GM23338 (cell line): ENCODE results near the gene MFSD2B.

Experiments used
- CREB1 ChIP-seq: fragments of 250-450 bp; sonication (Bioruptor Pico); IDR thresholded peaks from 2 replicates; pipeline ENCODE4 v1.5.0; 2020; ENCODE audit warnings: low read depth, mild to moderate bottlenecking, moderate library complexity
- CTCF ChIP-seq, 2 experiments: fragments of 200-600 bp in 1 of 2; sonication (generic) in 1 of 2; conservative IDR thresholded peaks; 2 replicates each; pipeline versions ENCODE4 v1.5.1 to v1.6.1; 2016 to 2017; ENCODE audit warnings: antibody characterized with exemption in 2 of 2, low read depth in 2 of 2, mild to moderate bottlenecking in 2 of 2, moderate library complexity in 1 of 2
- ETS1 ChIP-seq: IDR thresholded peaks from 2 replicates; pipeline ENCODE4 v1.6.1; 2016; ENCODE audit warnings: antibody characterized with exemption
- EZH2 ChIP-seq: fragments of 200-600 bp; sonication (generic); IDR thresholded peaks from one replicate; pipeline ENCODE4 v1.8.0; 2017; ENCODE audit warnings: antibody characterized with exemption, mild to moderate bottlenecking, low read depth; ENCODE audit not compliant: unreplicated experiment
- EZH2phosphoT487 ChIP-seq: fragments of 200-600 bp; sonication (generic); IDR thresholded peaks from one replicate; pipeline ENCODE4 v1.8.1; 2018; ENCODE audit warnings: antibody characterized with exemption; ENCODE audit not compliant: unreplicated experiment
- NANOG ChIP-seq: IDR thresholded peaks from 2 replicates; pipeline ENCODE4 v1.6.1; 2016; ENCODE audit warnings: antibody characterized with exemption, borderline replicate concordance
- POLR2AphosphoS5 ChIP-seq: IDR thresholded peaks from 2 replicates; pipeline ENCODE4 v1.6.1; 2016; ENCODE audit warnings: antibody characterized with exemption, low read depth
- REST ChIP-seq: IDR thresholded peaks from one replicate; pipeline ENCODE4 v1.6.1; 2018; ENCODE audit warnings: antibody characterized with exemption; ENCODE audit not compliant: unreplicated experiment
- STAT1 ChIP-seq: IDR thresholded peaks from one replicate; pipeline ENCODE4 v1.6.1; 2016; ENCODE audit warnings: antibody characterized with exemption; ENCODE audit not compliant: unreplicated experiment
- ZNF114 ChIP-seq: fragments of 250-450 bp; sonication (Bioruptor Pico); IDR thresholded peaks from 2 replicates; pipeline ENCODE4 v1.5.0; 2020; ENCODE audit warnings: mild to moderate bottlenecking, moderate library complexity
- ZNF331 ChIP-seq: fragments of 250-450 bp; sonication (Bioruptor Pico); IDR thresholded peaks from 2 replicates; pipeline ENCODE4 v1.5.0; 2020; ENCODE audit warnings: low read depth, mild to moderate bottlenecking, moderate library complexity
- ZNF462 ChIP-seq: fragments of 250-450 bp; sonication (Bioruptor Pico); IDR thresholded peaks from 2 replicates; pipeline ENCODE4 v1.5.0; 2020; ENCODE audit warnings: mild to moderate bottlenecking, moderate library complexity

- TF ChIP-seq CTCF (conservative IDR thresholded peaks at IDR 0.05; ENCODE audit: low read depth in 2 of 2) (no peak), POLR2AphosphoS5 (no peak), REST (no peak), NANOG (no peak), EZH2phosphoT487 (no peak), EZH2 (no peak), ETS1 (no peak), STAT1 (no peak), ZNF114 (CRISPR knock-in tag) (no peak), ZNF462 (CRISPR knock-in tag) (no peak), CREB1 (no peak), ZNF331 (CRISPR knock-in tag) (no peak)
These were observed 8.4 kb downstream of the MFSD2B start for GRCh38 chr2:24018241-24018640.
